K562 (cell line): Measurements from ENCODE around the gene NEDD1. TPM values are rescaled to one million over a fixed set of nuclear protein-coding genes. Genes with fewer than 3 reads are reported as not detected.

Experiments
- CREM ChIP-seq: IDR thresholded peaks from 2 replicates; pipeline ENCODE4 v1.6.1; 2014; ENCODE audit warnings: antibody characterized with exemption, low read depth
- ELK3 ChIP-seq: fragments of 450-650 bp; formaldehyde crosslinking; IDR thresholded peaks from 2 replicates; pipeline ENCODE4 v1.4.0; 2020; ENCODE audit warnings: mild to moderate bottlenecking
- EP400 ChIP-seq: fragments of 450-650 bp; IDR thresholded peaks from 2 replicates; pipeline ENCODE4 v1.6.1; 2017; ENCODE audit warnings: antibody characterized with exemption, mild to moderate bottlenecking, moderate library complexity
- GTF2A2 ChIP-seq: IDR thresholded peaks from 2 replicates; pipeline ENCODE4 v1.6.1; 2016; ENCODE audit warnings: mild to moderate bottlenecking, missing genetic modification characterization, missing compliant biosample characterization
- KAT2B ChIP-seq: IDR thresholded peaks from one replicate; pipeline ENCODE4 v1.6.1; 2012; ENCODE audit warnings: low read depth, mild to moderate bottlenecking, control low read depth, inconsistent platforms, low read length, moderate library complexity
- KLF13 ChIP-seq: fragments of 450-650 bp; IDR thresholded peaks from 2 replicates; pipeline ENCODE4 v1.6.1; 2016; ENCODE audit warnings: missing genetic modification characterization, low read depth, mild to moderate bottlenecking, missing compliant biosample characterization, moderate library complexity, borderline replicate concordance
- MCM2 ChIP-seq: fragments of 450-650 bp; IDR thresholded peaks from 2 replicates; pipeline ENCODE4 v1.6.1; 2017; ENCODE audit warnings: low read depth, mild to moderate bottlenecking
- MEF2D ChIP-seq: conservative IDR thresholded peaks from 2 replicates; pipeline ENCODE4 v1.6.1; 2016; ENCODE audit warnings: low read depth, missing genetic modification characterization, missing compliant biosample characterization
- NR2C2 ChIP-seq, 2 experiments: fragments of 200-800 bp in 1 of 2; sonication (Bioruptor generic) in 1 of 2; sonication (generic) in 1 of 2; formaldehyde crosslinking in 1 of 2; IDR thresholded peaks; 2 replicates each; pipeline versions ENCODE4 v1.6.1 to v1.8.0; 2016 to 2022; ENCODE audit warnings: mild to moderate bottlenecking in 1 of 2, missing compliant biosample characterization in 1 of 2, missing genetic modification characterization in 1 of 2, missing genetic modification reagents in 1 of 2
- POLR3A ChIP-seq: IDR thresholded peaks from 2 replicates; pipeline ENCODE4 v1.6.1; 2011; ENCODE audit warnings: borderline replicate concordance, mild to moderate bottlenecking, moderate library complexity; ENCODE audit not compliant: insufficient read length, insufficient read depth; ENCODE audit errors: extremely low read depth
- polyA plus RNA-seq, 8 experiments: library from polyadenylated mRNA; depleted of rRNA in 4 of 8; stranded (reverse) in 5 of 8; unstranded in 3 of 8; fragments of >200 nt; fragmentation: Nextera tagmentation in 2 of 8; fragmentation: Illumina TruSeq in 1 of 8; extraction: Ambion mirVana in 2 of 8; extraction: Trizol in 1 of 8; gene quantifications; 2 replicates each; pipeline versions ENCODE4 v1.2.1 to v1.2.3, GENCODE V29; 2011 to 2014; ENCODE audit warnings: inconsistent platforms in 1 of 8, missing spikeins in 1 of 8
- total RNA-seq, 7 experiments: library from RNA; depleted of rRNA in 6 of 7; stranded (reverse); fragments of >200 nt in 6 of 7; fragmentation: Illumina TruSeq in 2 of 7; extraction: Trizol in 2 of 7; gene quantifications; 2 replicates each; pipeline versions ENCODE4 v1.2.1 to v1.2.3, GENCODE V29; 2011 to 2021; ENCODE audit warnings: low replicate concordance in 1 of 7

The NEDD1 gene
- total and polyA plus RNA-seq, 9 of the 15 experiments (the other 6 are each of a cell fraction or from before 2014, with no cell fraction given): 7.5 to 29.3 (median 14.8) TPM

- TF ChIP-seq POLR3A (no peak), ELK3 (no peak), KLF13 (tag) (no peak), MEF2D (tag) (no peak), GTF2A2 (tag) (no peak), EP400 (peak; percentile 36), CREM (peak; percentile 55; the same call in 1 of the 2 replicates), MCM2 (no peak), KAT2B (no peak), NR2C2 (CRISPR knock-in tag; IDR thresholded peaks at IDR 0.05) (no peak), NR2C2 (tag; IDR thresholded peaks at IDR 0.05) (peak; percentile 15; the same call in 1 of the 2 replicates)
These were observed 790 bp downstream of the NEDD1 start (continued) for GRCh38 chr12:96907671-96908422.
